HepG2 (cell line): ENCODE results near the gene SEPHS1.

Experiments used
- CBX1 ChIP-seq: IDR thresholded peaks from one replicate; pipeline ENCODE4 v1.6.1; 2016; ENCODE audit warnings: antibody characterized with exemption, low read depth
- CBX2 ChIP-seq, 2 experiments: fragments of 200-600 bp in 1 of 2; sonication (generic); formaldehyde crosslinking in 1 of 2; IDR thresholded peaks; 2 replicates each; pipeline versions ENCODE4 v1.7.0 to v1.8.1; 2018 to 2022; ENCODE audit warnings: low read depth in 2 of 2, low read length in 1 of 2, mild to moderate bottlenecking in 1 of 2, missing genetic modification reagents in 1 of 2
- CTCF ChIP-seq: sonication (generic); formaldehyde crosslinking; IDR thresholded peaks from 2 replicates; pipeline ENCODE4 v1.5.0; 2020; ENCODE audit warnings: mild to moderate bottlenecking, missing genetic modification reagents, moderate library complexity
- ESRRA ChIP-seq: sonication (generic); formaldehyde crosslinking; IDR thresholded peaks from 2 replicates; pipeline ENCODE4 v1.5.1; 2020; ENCODE audit warnings: mild to moderate bottlenecking, low read depth, missing genetic modification reagents
- JUN ChIP-seq: sonication (generic); formaldehyde crosslinking; IDR thresholded peaks from 2 replicates; pipeline ENCODE4 v1.4.0; 2020; ENCODE audit warnings: mild to moderate bottlenecking, missing genetic modification reagents
- MAF1 ChIP-seq: sonication (generic); formaldehyde crosslinking; IDR thresholded peaks from 2 replicates; pipeline ENCODE4 v1.5.0; 2020; ENCODE audit warnings: missing genetic modification reagents, borderline replicate concordance
- MAX ChIP-seq: IDR thresholded peaks from 2 replicates; pipeline ENCODE4 v1.6.1; 2012; ENCODE audit warnings: inconsistent platforms
- MIXL1 ChIP-seq: IDR thresholded peaks from 2 replicates; pipeline ENCODE4 v1.6.1; 2016
- MZF1 ChIP-seq: sonication (generic); formaldehyde crosslinking; IDR thresholded peaks from 2 replicates; pipeline ENCODE4 v1.8.1; 2023; ENCODE audit warnings: mild to moderate bottlenecking, missing genetic modification reagents, borderline replicate concordance
- NFAT5 ChIP-seq: sonication (generic); formaldehyde crosslinking; IDR thresholded peaks from 2 replicates; pipeline ENCODE4 v1.4.0; 2020; ENCODE audit warnings: missing genetic modification reagents
- PRMT3 ChIP-seq: sonication (generic); formaldehyde crosslinking; IDR thresholded peaks from 2 replicates; pipeline ENCODE4 v1.8.1; 2022; ENCODE audit warnings: low read depth, mild to moderate bottlenecking, moderate library complexity, missing genetic modification reagents, borderline replicate concordance
- SKI ChIP-seq: fragments of 450-650 bp; IDR thresholded peaks from one replicate; pipeline ENCODE4 v1.6.1; 2018; ENCODE audit warnings: mild to moderate bottlenecking; ENCODE audit not compliant: partially characterized antibody
- TCF12 ChIP-seq, 2 experiments: fragments of 450-650 bp in 1 of 2; sonication (generic) in 1 of 2; formaldehyde crosslinking in 1 of 2; IDR thresholded peaks; 2 replicates each; pipeline versions ENCODE4 v1.6.1 to v1.8.0; 2017 to 2022; ENCODE audit warnings: antibody characterized with exemption in 1 of 2, mild to moderate bottlenecking in 1 of 2, missing genetic modification reagents in 1 of 2, moderate library complexity in 1 of 2

DNA sequence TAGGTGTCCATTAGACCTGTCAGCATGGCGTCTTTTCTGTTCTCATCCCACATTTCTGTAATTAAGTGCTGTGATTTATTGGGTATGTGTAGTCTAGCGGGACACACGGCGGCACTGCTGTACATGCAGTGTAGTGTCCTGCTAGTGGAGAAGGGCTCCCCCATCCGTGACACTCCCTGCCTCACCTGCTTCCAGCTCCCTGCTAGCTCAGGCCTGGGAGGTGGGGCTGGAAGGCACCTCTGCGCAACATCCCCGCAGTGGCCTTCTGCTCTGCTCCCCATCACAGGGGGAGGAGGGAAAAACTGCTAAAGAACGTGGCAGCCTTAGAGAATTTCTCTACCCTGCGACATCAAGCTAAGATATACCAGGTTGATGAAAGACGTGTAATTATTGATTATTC, 19.5 kb downstream of the SEPHS1 start:
- TF ChIP-seq MIXL1 (CRISPR knock-in tag) (no peak), CBX2 (IDR thresholded peaks at IDR 0.05; ENCODE audit: low read depth, low read length) (no peak), CBX2 (CRISPR knock-in tag; IDR thresholded peaks at IDR 0.05; ENCODE audit: low read depth) (no peak), SKI (no peak), CBX1 (no peak), CTCF (CRISPR knock-in tag) (no peak), PRMT3 (CRISPR knock-in tag) (no peak), MZF1 (CRISPR knock-in tag) (no peak), TCF12 (IDR thresholded peaks at IDR 0.05) (no peak), TCF12 (CRISPR knock-in tag; IDR thresholded peaks at IDR 0.05) (no peak), NFAT5 (no peak), MAF1 (CRISPR knock-in tag) (no peak), JUN (CRISPR knock-in tag) (no peak), MAX (no peak), ESRRA (CRISPR knock-in tag) (no peak)
